ENCODE results near the gene MSI2. TPM values are rescaled to one million over a fixed set of nuclear protein-coding genes. Genes with fewer than 3 reads are reported as not detected.
A peak's percentile ranks its signal among the peaks of the same experiment; 100 is the strongest.

Gene MSI2
- total and polyA plus RNA-seq, 7 donors = 37.6 to 133 (median 87.1) TPM

GRCh38 chr17:57417956-57418355, 161.6 kb downstream of the MSI2 start:
- 84 to 93% (median 92%) methylated on average over 7 of the region's 7 CpGs for WGBS, 3 donors
- no peaks in the 10 kb centered on the region for H3K27me3 ChIP-seq (ENCODE audit: insufficient read depth in 3 of 3, low read length in 2 of 3)
- intact Hi-C loops (cut with DNase I) = no loop called here
- H3K4me3 ChIP-seq = no peak overlapping the region
- no peak overlapping the region for H3K27ac ChIP-seq
- ATAC-seq (no peak), DNase-seq (no peak)
- no peaks in the 10 kb centered on the region for H3K9me3 ChIP-seq
- no peaks in the 10 kb centered on the region for H3K36me3 ChIP-seq (ENCODE audit: insufficient read depth in 1 of 2, low read depth in 1 of 2)
- H3K4me1 ChIP-seq = peaks cover 23% of the 10 kb centered on the region
- TF ChIP-seq CTCF (IDR thresholded peaks at IDR 0.05) = no peak

GRCh38 chr17:57418463-57419246, 162.3 kb downstream of the MSI2 start:
- Histone ChIP-seq H3K36me3 (ENCODE audit: insufficient read depth in 1 of 2, low read depth in 1 of 2) (no peaks in the 10 kb centered on the region), H3K4me1 (peaks cover 27% of the 10 kb centered on the region), H3K27ac (no peak overlapping the region), H3K4me3 (no peak overlapping the region), H3K27me3 (ENCODE audit: insufficient read depth in 3 of 3, low read length in 2 of 3) (no peaks in the 10 kb centered on the region), H3K9me3 (no peaks in the 10 kb centered on the region)
- ATAC-seq (no peak), DNase-seq (no peak)
- intact Hi-C loops (cut with DNase I) = no loop called here
- WGBS, 3 donors = 59 to 78% (median 64%) methylated on average over 7 of the region's 7 CpGs
- no peak for TF ChIP-seq CTCF (IDR thresholded peaks at IDR 0.05)

- Histone ChIP-seq H3K4me3 (no peak overlapping the region), H3K9me3 (no peaks in the 10 kb centered on the region), H3K27me3 (ENCODE audit: insufficient read depth in 3 of 3, low read length in 2 of 3) (no peaks in the 10 kb centered on the region), H3K36me3 (ENCODE audit: insufficient read depth in 1 of 2, low read depth in 1 of 2) (no peaks in the 10 kb centered on the region), H3K27ac (peak overlapping the region; percentile 78), H3K4me1 (peaks cover 25% of the 10 kb centered on the region)
- no peak for TF ChIP-seq CTCF (IDR thresholded peaks at IDR 0.05)
- DNase-seq = no peak
- intact Hi-C loops (cut with DNase I) = no loop called here
- WGBS, 3 donors = 67 to 87% (median 74%) methylated on average over 11 of the region's 11 CpGs
- no peak for ATAC-seq
Observed at GRCh38 chr17:57419940-57420550, 163.7 kb downstream of the MSI2 start.

- ATAC-seq (no peak), DNase-seq (no peak)
- Histone ChIP-seq H3K4me1 (peaks cover 33% of the 10 kb centered on the region), H3K27me3 (ENCODE audit: insufficient read depth in 3 of 3, low read length in 2 of 3) (no peaks in the 10 kb centered on the region), H3K36me3 (ENCODE audit: insufficient read depth in 1 of 2, low read depth in 1 of 2) (no peaks in the 10 kb centered on the region), H3K9me3 (no peaks in the 10 kb centered on the region), H3K4me3 (no peak overlapping the region), H3K27ac (peak overlapping the region; percentile 78)
- no peak for TF ChIP-seq CTCF (IDR thresholded peaks at IDR 0.05)
- intact Hi-C loops (cut with DNase I) = no loop called here
- 70 to 73% (median 71%) methylated on average over 20 of the region's 20 CpGs for whole genome bisulfite sequencing, 3 donors
Observed at GRCh38 chr17:57420734-57421717, 164.7 kb downstream of the MSI2 start.

All from psoas muscle (tissue), 8 donors.